Fibroblast of skin of abdomen (primary cell): Measurements from ENCODE around the gene STK10.

Experiments used
- DNase-seq: peaks from one replicate; pipeline ENCODE4 v3.0.0-alpha.2; 2013

The STK10 gene

DNA sequence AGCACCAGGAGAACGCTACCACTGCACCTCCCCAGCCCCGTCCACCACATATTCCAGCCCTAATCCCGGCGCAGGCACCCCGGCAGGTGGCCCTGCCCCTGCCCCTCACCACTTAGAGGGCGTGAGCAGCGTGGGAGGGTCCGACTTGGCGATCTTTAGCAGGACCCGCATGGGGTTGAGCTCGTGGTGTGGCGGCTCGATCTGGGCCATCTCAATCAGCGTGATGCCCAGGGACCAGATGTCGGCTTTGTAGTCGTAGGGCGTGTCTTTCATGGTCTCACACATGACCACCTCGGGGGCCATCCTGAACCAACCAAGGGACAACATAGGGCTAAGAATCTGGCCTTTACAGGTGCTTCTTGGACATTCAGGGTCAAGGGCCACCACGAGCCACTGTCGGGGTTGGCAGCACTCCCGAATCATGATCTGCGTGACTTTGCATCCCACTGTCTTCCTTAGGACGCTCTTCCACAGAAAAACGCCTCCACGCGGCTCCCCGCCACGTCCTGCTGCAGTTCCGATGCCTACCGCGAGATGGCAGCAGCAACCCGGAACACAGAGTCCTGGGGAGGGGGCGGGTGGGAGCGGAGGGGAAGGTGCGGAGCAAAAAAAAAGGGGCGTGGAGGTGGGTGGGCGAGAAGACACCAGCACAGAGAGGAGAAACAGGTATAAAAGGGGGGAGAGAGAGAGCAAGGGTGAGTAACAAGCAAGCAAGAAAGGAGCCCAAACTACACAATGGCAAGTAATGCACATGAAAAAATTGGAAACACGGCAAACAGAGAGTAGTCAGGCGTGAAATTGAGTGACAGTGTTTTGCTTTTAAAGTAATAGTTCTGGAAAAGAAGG, 81.3 kb downstream of the STK10 start:
- DNase-seq, result peak; percentile 49

DNA sequence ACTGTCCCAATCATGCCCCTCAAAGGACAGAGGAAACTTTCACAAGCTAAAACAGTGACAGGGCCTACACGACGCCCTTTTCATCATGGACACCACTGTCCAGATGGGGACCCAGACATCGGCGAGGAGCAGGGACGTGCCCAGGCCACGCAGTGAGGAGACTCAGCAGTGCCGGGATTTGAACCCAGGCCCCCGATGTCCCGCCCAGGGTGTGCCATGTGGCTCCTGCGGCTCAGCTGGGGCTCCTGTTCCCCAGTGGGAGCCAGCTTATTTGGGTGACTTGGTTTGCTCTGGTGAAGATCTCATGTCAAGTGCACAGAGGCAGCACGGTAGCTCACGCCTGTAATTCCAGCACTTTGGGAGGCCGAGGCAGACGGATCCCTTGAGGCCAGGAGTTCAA, 82.2 kb downstream of the STK10 start:
- no peak for DNase-seq

DNA sequence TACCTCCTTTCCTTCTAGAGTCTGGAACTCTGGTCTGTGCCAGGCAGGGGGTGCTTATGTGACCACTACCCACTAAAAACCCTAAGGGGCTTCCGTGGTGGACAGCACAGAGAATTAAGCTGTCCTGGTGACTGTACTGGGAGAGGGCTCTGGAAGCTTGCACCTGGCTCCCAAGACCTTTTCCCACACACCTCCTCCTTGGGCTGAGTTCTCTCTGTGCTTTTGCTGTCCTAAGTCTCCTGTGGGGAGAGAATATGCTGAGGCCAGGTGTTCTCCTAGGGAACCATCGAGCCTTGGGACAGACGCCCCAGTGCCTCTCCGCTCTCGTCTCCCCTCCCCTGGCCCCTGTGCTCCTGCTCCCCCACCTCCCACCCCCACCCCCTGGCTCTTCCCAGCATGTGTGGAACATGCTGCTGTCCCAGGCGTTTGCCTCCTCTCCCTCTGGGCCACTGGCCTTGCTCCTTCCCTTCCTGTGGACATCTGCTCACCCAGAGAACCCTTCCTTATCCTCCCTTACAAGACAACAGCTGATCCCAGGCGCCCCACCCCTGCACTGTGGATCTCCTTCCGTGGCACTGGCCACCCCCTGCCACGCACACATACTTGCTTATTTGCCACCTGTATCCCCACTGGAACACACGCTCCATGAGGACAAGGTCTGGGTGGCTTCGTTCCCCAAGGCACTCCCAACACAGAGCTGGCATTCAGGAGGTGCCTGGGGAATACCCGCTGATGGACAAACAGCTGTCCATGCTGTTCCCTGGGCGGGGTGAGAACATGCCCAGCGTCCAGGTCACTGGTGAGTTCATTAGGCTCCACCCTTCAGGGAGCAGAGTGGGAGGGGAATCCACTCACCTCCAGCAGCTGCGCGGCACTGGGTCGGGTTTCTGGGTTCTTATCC, 83.0 kb downstream of the STK10 start:
- DNase-seq, result no peak

DNA sequence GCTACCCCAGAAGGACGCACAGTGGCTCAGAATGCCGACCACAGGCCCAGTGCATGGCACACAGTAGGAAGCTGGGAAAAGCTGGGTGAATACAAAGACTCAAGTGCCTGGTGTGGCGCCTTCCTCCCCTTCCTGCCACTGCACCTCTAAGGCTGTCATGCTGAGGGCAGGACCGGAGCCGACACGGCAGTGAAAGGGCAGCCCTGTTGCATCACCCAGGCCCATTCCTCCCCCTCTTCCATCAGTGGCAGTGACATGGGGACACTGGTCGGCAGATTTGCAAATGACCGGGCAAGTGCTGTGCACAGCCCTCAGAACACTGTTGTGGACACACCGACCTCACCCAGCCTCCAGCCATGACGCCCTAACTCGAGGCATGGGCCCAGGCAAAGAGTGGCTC, 84.0 kb downstream of the STK10 start:
- no peak for DNase-seq

DNA sequence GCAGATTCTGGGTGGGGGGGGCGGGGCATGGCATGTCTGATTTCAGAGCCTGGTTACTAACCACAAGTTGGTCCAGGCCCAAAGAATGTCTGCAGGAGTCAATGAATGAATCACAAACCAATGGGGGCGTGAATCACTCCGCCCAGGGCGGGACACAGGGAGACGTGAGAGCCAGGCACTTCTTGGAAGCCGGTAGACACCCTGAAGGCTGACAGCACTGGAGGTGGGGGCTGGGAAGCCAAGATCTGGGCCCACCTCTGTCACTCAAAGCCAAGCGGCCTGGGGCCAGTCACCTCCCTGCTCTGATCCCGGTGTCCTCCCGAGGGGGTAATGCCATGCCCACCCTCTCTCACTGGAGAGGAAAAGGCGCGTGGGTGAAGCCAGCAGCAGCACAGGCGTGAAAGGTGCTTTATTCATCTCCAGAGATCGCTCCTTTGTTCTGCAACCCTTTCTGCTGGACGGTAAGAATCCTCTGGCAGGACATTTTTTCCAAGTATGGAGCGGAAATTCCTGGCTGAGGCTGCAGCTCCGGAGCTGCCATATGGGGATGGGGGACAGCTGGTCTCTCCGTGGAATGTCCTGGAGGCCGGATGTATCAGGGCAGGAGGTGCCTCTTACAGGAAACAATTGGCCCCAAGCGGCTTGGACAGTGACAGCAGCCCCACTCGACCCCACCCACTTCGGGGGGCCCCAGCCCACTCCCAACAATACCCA, 85.0 kb downstream of the STK10 start:
- peak; percentile 99 for DNase-seq

DNA sequence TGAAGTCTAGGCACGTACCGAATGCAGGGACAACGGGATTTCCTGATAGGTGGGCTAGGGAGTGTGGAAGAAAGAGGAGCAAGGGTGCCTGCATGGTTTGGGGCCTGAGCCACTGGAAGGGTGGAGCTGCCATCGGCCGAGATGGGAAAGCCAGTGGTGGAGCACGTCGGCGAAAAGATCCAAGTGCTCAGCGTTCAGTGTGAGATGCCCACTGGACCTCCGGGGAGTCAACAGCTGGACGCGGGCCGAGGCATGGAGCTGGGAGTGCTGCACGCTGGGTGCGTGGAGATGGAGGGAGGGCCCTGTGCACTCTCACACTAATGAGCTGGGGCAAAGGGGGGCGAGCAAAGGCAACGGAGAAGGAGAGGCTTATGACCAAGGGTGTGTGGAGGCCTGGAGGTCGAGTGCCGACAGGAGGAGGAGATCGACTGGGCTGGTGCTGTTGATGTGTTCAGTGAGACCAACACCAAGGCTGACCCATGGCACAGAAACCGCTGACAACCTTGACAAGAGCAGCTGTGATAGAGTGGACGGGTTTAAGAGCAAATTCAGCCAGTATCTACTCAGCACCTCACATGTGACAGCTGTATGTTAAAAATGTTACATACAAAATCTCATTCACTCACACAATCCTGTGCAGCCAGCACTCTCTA, 85.7 kb downstream of the STK10 start:
- DNase-seq, result no peak

DNA sequence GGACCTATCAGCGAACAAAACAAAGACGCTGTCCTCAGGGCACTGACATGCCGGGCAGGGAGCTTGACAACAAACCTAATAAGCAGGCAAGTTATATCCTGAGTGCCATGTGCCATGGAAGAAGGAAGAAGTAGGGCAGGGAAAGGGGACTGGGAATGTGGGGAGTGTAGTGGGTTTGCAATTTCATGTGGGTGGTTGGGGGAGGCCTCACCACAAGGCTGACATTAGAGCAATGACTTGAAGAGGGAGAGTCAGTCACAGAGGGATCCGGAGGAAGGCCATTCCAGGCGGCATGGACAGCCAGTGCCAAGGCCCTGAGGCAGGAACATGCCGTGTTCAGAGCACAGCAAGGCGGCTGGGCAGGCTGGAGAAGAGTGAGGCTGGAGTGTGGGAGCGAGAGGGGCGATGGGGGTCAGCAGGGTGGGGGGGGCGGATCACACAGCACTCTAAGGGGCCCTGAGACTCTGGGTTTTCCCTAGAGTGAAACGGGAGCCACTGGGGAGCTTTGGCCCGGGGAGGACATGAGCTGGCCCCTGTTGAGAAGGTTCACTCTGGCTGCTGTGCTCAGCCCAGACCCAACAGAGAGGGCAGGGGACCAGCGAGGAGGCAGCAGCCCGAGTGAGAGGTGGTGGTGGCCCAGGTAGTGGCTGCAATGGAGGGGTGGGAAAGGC, 86.3 kb downstream of the STK10 start:
- DNase-seq, result no peak

DNA sequence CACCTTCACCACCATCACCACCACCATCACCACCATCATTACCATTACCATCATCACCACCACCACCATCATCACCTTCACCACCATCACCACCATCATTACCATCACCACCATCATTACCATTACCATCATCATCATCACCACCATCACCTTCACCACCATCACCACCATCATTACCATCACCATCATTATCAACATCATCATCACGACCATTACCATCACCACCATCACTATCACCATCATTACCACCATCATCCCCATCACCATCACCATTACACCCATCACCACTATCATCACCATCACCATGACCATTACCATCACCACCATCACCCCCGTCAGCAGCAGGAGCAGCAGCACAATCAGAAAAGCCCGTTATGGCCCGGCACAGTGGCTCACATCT, 89.1 kb downstream of the STK10 start:
- no peak for DNase-seq

DNA sequence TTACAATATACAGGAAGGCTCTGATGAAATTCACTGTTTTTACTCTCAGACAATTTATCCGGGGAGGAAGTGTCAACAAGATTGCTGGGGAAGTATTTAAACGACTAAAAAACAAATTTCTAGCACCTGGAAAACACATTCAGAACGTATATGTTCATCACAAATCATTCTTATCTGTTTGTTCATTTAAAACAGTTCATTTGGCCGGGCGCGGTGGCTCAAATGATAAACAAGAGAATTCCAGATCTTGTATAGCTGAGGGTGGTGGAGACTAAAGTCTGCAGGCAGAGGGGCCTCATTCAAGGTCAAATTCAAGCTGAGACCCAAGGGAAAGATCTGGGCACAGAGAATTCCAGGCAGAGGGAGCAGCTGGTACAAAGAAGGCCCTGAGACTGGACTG, 90.0 kb downstream of the STK10 start:
- no peak for DNase-seq

DNA sequence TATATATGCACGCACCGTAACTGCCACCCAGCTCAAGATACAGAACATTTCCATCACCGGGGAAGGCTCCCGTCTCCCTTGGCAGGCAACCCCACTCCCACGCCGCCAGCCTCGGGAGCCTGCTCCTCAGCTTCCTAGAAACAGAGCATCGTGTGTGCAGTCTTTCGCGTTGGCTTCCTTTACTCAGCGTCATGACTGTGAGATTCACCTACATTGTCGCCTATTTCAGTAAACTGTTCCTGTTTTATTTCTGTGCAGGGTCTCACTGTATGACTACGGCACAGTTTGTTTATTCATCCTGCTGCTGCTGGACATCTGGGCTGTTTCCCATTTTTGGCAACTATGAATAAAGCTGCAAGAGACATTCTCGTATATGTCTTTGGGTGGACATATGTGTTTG, 90.7 kb downstream of the STK10 start:
- DNase-seq, result no peak

DNA sequence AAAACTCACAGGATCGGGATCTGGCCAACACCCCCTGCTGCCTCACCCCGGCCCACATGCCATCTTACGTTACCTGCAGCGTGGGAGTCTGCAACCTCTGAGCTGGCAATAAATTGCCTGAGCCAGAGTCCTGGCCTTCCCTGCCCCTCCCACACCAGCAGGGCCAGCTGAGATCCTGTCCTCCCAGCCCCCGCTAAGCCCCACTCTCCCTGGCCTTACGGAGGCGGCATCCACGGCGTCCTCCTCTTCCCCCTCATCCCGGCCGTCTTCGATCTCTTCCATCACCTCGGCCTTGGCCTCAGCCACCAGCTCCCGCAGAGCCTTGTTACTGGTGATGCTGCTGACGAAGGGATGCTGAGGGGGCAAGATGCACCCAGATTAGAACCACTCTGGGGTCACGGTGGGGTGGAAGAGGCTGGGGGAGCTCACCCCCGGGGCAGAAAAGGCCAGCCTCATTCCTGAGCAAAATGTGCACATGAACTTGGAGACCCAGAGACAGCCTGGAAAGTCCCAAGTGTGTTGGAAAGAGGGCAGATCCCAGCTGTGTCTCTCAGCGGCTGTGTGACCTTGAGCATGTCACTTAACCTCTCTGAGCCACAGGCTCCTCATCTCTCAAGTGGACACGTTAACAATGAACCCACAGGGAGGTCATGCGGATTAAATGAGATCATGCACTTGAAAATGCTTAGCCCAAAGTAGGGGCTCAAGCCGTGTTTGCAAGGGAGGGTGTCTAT, 91.7 kb downstream of the STK10 start:
- no peak for DNase-seq

DNA sequence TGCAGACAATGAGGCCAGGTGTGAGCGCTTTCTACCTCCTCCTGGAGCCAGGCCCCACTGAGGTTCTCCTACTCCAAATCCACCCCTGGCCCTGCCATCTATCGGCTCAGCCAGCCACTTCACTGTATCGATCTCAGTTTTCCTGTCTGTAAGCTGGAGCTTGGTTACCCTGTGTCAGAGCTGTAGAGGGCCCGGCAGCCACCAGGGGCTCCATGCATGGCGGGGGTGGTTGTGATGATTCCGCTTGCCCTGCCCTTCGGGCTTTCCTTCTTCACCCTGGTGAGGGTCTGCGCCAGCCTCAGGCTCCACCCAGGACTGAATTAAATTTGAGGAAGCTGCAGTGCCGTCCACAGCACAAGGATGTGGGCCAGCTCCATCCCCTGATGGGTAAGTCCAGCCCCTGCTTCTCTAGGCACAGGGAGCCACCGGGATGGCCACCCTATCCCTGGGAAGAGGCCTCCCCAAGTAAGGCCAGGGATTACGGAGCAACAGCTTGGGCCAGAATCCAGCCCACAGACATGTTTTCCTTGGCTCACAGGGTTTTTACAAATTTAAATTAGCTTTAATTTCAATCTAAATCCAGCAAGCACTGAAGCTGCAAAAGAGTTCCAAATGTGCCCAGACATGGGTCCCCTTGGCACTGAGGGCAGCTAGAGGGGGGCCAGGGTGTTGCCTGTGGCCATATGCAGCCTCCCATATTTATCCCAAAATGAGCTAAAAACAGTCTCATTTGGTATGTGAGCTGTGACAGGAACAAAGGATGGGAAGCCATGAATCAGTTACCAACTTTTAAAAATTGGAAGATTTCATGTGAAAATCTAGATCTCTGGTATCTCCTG, 92.4 kb downstream of the STK10 start:
- DNase-seq, result no peak

DNA sequence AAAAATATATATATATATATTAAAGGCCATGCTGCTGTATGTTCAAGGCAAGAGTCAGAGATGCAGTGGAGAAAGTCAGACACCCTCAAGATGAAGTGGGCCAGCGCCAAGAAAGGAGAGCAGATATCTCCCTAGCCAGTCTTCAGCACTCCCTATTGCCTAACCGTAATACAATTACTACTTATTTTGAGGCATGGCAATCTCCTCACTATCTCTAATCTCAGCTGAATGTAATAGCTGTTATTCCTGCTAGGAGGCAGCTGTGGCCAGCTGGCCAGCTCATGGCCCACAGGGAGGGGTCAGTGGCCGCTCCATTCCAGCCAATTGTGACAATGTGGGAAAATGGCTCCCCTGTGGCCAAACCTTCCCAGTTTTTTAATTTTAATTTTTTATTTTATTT, 94.1 kb downstream of the STK10 start:
- no peak for DNase-seq

DNA sequence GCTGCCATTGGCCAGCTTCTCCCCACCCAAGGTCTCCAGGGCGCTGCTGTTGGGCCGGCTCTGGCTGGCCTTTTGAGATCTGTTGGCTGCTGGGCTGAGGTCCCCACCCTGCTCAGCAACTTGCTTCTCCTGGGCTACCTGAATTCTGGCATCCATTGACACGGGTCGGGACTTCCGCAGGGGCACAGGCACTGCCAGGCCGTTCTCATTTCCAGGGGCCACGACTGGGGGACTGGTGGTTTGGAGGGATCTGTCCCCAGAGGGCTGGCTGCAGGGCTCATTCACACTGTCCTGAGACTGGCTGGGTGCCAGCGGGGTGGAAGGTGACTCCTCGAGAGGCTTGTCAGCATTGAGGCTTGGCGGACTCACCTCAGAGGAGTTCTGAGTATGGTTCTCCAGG, 94.5 kb downstream of the STK10 start:
- no peak for DNase-seq

DNA sequence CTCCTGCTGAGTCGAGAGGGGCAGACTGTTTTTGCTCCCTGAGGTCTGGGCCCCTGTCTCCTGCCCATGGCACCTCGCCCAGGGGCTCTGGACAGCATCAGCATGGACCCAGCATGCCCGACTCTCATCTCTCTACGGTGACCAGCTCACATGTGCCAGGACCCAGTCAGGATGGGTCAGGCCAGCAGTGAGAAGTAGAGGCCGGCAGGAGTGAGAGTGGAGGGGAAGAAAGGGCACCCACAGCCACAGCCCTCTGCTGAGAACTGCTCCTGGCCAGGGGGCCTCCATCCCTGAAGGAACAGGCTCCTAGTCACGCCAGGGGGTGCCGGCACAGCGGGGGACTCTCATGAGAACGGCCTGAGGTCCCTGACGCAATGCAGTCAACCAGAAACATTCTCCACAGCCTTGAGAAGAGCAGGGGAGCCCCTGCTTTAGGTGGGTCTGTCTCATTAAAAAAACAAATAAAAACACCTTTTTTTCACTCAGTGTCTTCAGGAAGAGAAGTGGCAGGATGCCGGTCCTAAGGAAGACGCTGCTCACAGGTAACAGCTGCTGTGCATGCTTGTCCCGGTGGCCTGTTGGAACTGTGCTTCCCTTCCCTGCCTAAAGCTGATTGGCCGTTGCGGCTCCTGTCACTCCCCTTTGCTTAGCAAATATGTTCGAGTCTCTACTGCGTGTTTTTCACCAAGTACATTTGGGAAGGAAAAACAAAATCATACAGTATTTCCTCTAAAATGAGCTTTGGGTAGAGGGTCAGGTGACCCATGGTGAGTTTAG, 95.9 kb downstream of the STK10 start:
- DNase-seq, result no peak

DNA sequence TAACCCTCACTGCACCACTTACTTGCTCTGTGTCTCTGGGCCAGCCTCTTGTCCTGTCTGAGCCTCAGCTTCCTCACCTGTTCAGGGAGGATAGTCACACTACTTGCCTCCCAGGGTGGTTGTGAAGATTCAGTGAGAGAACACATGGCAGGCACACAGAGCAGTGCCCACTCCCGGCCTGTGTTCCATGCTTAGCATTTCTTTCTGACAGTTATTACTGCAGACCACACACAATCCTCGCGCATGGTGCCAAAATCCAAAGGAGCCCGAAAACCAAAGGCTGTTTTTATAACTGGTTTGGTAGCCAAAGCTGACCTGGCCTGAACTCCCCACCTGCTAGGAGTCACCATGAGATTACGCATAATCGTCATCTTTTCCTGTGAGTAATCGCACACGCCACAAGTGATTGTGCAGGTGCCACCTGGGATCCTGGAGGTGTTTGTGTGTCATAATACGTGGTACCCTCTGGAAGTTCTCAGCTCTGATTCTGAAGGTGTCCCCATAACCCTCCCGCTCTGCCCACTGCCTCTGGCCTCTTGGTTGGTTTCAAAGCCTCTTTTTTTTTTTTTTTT, 97.0 kb downstream of the STK10 start:
- DNase-seq, result no peak

DNA sequence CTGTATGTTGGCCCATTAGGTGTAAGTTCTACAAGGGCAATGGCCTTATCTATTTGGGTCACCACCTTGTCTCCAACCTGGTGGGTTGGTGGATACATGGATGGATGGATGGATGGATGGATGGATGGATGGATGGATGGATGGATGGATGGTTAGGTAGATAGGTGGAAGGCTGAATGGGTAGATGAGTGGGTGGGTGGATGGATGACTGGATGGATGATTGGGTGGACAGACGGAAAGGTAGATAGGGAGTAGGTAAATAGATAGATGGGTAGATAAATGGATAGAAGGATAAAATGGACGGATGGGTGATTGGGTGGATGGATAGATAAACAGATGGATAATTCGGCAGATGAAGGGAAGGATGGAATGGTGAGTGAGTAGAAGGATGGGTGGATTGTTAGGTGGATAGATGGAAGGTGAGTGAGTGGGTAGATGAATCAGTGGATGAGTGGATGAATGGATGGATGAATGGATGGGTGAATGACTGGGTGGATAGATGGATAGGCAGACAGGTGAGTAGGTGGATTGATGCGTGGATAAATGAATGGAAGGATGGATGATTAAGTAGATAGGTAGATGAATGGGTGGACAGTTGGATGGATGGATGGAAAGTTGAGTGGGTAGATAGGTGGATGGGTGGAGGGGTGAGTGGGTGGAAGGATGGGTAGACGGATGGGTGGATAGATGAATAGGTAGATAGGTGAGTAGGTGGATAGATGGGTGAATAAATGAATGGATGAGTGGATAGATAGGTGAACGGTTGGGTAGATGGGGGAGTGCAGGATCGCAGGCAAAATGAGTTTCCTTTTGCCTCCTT, 98.5 kb downstream of the STK10 start:
- no peak for DNase-seq

DNA sequence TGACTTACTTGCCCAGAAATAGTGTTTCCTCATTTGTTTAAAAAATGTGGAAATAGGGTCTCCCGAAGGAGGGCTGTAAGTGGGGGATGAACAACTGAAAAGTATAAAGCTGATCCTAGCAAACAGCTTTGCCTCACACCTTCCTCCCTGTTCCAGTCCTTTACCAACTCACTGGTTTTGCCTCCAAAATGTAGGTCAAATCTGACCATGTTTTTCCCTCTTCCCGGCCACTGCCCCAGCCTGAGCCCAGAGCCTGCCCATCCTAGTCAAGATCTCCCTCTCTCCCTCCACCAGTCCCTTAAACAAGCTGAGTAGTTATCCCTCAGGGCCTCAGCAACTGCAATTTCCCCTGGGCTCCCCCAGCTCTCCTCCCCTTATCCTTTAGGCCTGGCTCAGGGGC, 99.2 kb downstream of the STK10 start:
- DNase-seq, result no peak
